SU-DHL-6 (cell line): ENCODE data around the gene VWA5A.

Experiments used
- H2AFZ ChIP-seq: fragments of 200-600 bp; sonication (generic); 2 replicates; pipeline ENCODE4 v1.6.1; 2014; ENCODE audit warnings: low read depth, mild to moderate bottlenecking, moderate library complexity, mixed read lengths, antibody characterized with exemption, low read length; ENCODE audit not compliant: severe bottlenecking
- H3F3A ChIP-seq: fragments of 200-600 bp; shearing (Covaris generic); 2 replicates; pipeline ENCODE4 v1.6.0; 2016; ENCODE audit warnings: antibody characterized with exemption, mild to moderate bottlenecking; ENCODE audit not compliant: insufficient read depth
- H3K27ac ChIP-seq: fragments of 200-600 bp; sonication (generic); 2 replicates; pipeline ENCODE4 v1.5.1; 2016; ENCODE audit warnings: low read depth, mild to moderate bottlenecking, low read length, moderate library complexity, mixed read lengths
- H3K27me3 ChIP-seq: fragments of 200-600 bp; sonication (generic), shearing (Covaris generic); 2 replicates; pipeline ENCODE4 v1.6.0; 2014; ENCODE audit warnings: mild to moderate bottlenecking, low read length
- H3K36me3 ChIP-seq: fragments of 200-600 bp; sonication (generic); 2 replicates; pipeline ENCODE4 v1.6.1; 2014; ENCODE audit warnings: mild to moderate bottlenecking, low read length, mixed read lengths
- H3K4me2 ChIP-seq: fragments of 300-600, 200-600 bp; shearing (Covaris generic), sonication (generic); 2 replicates; pipeline ENCODE4 v1.6.0; 2014; ENCODE audit warnings: low read length, low read depth, mild to moderate bottlenecking; ENCODE audit not compliant: poor library complexity, severe bottlenecking
- H3K4me3 ChIP-seq: fragments of 200-600 bp; sonication (generic); 2 replicates; pipeline ENCODE4 v1.5.1; 2014; ENCODE audit warnings: antibody characterized with exemption, low read length, mild to moderate bottlenecking, mixed read lengths; ENCODE audit not compliant: insufficient read depth, poor library complexity, severe bottlenecking
- H3K79me2 ChIP-seq: fragments of 200-600 bp; sonication (generic); 2 replicates; pipeline ENCODE4 v1.6.1; 2014; ENCODE audit warnings: mild to moderate bottlenecking, low read length, moderate library complexity; ENCODE audit not compliant: insufficient read depth
- H3K9ac ChIP-seq: fragments of 200-600 bp; sonication (generic); 2 replicates; pipeline ENCODE4 v1.7.0; 2014; ENCODE audit warnings: mild to moderate bottlenecking, low read length
- H3K9me2 ChIP-seq: fragments of 200-600 bp; sonication (generic); replicated peaks from 2 replicates; pipeline ENCODE4 v1.6.1; 2014; ENCODE audit warnings: low read length; ENCODE audit not compliant: insufficient read depth
- H3K9me3 ChIP-seq: fragments of 200-600 bp; sonication (generic); 2 replicates; pipeline ENCODE4 v1.6.1; 2014; ENCODE audit warnings: low read length, mixed read lengths; ENCODE audit not compliant: insufficient read depth
- H4K20me1 ChIP-seq: fragments of 200-600 bp; sonication (generic); 2 replicates; pipeline ENCODE4 v1.6.1; 2014; ENCODE audit warnings: low read depth, mild to moderate bottlenecking, antibody characterized with exemption, low read length, moderate library complexity, mixed read lengths
- EZH2phosphoT487 ChIP-seq: fragments of 200-600 bp; sonication (generic), shearing (Covaris generic); conservative IDR thresholded peaks from 2 replicates; pipeline ENCODE4 v1.6.1; 2018; ENCODE audit warnings: mild to moderate bottlenecking, antibody characterized with exemption, low read length, moderate library complexity, mixed read lengths
- TF ChIP-seq, protein P1 (sequence below): fragments of 200-600 bp; sonication (generic); IDR thresholded peaks from one replicate; pipeline ENCODE4 v1.5.1; 2017; ENCODE audit warnings: antibody characterized with exemption, mild to moderate bottlenecking, low read length, moderate library complexity; ENCODE audit not compliant: insufficient read depth, poor library complexity, severe bottlenecking

The VWA5A gene, protein sequence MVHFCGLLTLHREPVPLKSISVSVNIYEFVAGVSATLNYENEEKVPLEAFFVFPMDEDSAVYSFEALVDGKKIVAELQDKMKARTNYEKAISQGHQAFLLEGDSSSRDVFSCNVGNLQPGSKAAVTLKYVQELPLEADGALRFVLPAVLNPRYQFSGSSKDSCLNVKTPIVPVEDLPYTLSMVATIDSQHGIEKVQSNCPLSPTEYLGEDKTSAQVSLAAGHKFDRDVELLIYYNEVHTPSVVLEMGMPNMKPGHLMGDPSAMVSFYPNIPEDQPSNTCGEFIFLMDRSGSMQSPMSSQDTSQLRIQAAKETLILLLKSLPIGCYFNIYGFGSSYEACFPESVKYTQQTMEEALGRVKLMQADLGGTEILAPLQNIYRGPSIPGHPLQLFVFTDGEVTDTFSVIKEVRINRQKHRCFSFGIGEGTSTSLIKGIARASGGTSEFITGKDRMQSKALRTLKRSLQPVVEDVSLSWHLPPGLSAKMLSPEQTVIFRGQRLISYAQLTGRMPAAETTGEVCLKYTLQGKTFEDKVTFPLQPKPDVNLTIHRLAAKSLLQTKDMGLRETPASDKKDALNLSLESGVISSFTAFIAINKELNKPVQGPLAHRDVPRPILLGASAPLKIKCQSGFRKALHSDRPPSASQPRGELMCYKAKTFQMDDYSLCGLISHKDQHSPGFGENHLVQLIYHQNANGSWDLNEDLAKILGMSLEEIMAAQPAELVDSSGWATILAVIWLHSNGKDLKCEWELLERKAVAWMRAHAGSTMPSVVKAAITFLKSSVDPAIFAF

DNA sequence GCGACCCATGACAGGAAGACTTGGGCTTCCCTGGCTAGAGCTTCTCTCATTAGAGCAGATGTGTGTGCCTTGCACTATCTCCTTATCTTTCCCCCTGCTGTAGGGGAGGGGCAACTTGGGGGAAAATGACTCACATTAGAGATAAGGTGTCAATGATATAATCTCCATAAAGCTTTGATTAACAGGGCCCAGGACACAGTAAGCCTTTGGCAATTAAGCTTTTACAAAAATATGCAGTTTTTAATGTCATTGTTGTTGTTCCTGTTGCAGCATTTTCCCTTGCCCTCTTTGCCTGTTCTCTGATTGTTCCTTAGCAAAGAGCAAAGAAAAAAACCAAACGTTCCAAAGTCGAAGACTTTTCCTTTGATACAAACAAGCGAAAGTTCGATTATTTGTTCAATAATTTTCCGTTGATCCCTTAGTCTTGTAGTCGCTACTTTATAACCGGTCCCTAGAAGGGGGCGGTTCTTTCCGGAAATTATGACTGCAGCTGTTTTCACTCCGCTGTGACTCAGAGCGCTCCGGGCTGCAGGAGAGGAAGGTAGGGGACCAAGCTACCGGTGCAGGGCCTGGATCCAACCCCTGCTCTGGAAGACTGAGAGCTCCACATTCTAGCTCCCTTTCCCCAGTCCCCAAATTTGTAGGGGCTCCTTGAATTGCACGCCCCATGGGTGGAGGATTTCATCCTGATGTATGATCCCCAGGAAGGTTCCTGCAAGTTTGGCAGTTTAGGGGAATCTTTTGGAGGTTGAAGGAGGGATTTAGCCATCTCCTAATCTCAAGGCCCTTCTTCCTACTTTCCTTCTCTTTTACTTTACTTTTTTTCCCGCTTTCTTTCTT, at the start of gene VWA5A:
VWA5A (plus strand) TSS at position 509 of the 840 bp plus-strand sequence. CDS start 2,062 bp downstream, outside the sequence.
- H3K9me2 ChIP-seq = no peaks in the 10 kb centered on the region
- no peak within 1 kb of the TSS for H3K4me3 ChIP-seq
- no peaks in the 10 kb centered on the region for H3K36me3 ChIP-seq
- H4K20me1 ChIP-seq = no peaks in the 10 kb centered on the region
- H3K27me3 ChIP-seq = no peaks in the 10 kb centered on the region
- no peaks in the 10 kb centered on the region for H3F3A ChIP-seq
- H3K9ac ChIP-seq = no peak within 1 kb of the TSS
- no peak within 1 kb of the TSS for H2AFZ ChIP-seq
- no peaks in the 10 kb centered on the region for H3K9me3 ChIP-seq
- TF ChIP-seq EZH2phosphoT487 = no peak
- no peak within 1 kb of the TSS for H3K27ac ChIP-seq
- H3K4me2 ChIP-seq = no peak within 1 kb of the TSS
- H3K79me2 ChIP-seq = no peaks in the 10 kb centered on the region

DNA sequence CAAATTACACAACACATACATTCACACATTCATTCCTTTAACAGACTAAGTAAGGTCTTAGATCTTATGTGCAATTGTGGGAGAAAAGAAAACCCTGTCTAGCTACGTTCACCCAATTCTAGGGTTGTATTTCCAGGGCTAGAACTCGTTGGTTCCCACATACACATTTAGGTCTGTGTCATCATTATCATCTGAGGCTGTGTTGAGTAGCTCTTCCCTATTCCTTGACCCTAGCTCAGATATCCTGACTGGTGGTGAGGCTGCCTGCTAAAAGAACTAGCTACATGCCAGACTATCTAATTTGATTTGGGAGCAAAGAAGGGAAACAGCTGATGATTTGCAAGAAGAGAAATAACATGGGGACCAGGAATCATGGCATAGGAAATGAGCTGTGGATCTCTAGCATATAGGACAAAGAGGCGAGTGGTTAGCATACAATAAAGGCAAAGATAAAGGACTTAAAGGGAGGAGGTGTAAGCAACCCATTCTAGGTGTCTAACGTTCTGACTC, 46.6 kb upstream of the VWA5A start:
- H3K9ac ChIP-seq = no peak overlapping the region
- H3F3A ChIP-seq = no peaks in the 10 kb centered on the region
- no peak overlapping the region for H2AFZ ChIP-seq
- H3K27me3 ChIP-seq = no peaks in the 10 kb centered on the region
- no peaks in the 10 kb centered on the region for H4K20me1 ChIP-seq
- H3K36me3 ChIP-seq = no peaks in the 10 kb centered on the region
- TF ChIP-seq EZH2phosphoT487 = no peak
- TF ChIP-seq, protein P1, sequence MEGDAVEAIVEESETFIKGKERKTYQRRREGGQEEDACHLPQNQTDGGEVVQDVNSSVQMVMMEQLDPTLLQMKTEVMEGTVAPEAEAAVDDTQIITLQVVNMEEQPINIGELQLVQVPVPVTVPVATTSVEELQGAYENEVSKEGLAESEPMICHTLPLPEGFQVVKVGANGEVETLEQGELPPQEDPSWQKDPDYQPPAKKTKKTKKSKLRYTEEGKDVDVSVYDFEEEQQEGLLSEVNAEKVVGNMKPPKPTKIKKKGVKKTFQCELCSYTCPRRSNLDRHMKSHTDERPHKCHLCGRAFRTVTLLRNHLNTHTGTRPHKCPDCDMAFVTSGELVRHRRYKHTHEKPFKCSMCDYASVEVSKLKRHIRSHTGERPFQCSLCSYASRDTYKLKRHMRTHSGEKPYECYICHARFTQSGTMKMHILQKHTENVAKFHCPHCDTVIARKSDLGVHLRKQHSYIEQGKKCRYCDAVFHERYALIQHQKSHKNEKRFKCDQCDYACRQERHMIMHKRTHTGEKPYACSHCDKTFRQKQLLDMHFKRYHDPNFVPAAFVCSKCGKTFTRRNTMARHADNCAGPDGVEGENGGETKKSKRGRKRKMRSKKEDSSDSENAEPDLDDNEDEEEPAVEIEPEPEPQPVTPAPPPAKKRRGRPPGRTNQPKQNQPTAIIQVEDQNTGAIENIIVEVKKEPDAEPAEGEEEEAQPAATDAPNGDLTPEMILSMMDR = no peak
- no peak overlapping the region for H3K4me3 ChIP-seq
- no peaks in the 10 kb centered on the region for H3K9me3 ChIP-seq
- no peaks in the 10 kb centered on the region for H3K79me2 ChIP-seq
- H3K9me2 ChIP-seq = no peaks in the 10 kb centered on the region
- H3K4me2 ChIP-seq = no peak overlapping the region
- H3K27ac ChIP-seq = no peak overlapping the region

DNA sequence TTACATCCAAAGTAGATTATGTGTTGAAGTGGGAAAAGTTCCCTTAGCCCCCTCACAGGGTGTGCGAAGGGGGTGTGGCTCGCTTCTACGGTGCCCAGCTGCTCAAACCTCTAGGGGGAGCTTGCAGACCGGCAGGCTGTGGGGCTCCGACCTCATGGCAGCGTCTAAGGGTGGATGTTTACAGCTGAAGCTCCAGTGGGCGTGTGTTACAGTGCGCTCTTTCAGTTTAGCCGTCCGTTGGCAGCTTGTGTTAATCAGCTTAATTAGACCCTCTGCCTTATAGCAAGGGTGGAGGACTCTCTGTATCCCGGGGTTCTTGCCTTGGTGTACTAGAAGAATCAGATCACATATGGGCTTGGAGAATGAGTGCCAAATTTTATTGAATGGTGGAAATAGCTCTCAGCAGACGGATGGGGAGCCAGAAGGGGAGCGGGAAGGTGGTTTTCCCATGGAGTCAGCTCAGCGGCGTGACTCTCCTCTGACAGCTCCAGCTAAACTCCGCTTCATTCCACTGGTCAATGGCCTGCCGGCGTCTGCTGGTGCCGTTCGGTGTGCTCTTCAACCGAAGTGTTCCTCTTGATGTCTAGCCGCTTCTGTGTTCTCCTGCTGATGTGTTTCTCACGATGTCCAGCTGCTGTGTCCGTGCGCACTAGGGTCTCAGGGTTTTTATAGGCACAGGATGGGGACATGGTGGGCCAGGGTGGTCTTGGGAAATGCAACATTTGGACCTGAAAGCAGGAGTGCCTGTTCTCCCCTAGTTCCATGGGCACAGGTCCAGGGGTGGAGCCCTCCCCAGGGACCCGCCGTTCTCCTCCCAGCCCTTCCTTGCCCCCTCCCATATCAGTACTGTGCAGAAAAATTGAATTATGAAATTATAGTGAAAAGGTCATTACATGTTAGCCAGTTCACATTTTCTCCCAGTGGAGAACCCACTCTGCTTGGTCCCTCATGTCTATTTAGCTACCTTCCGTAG, 45.5 kb upstream of the VWA5A start:
- Histone ChIP-seq H3K9me3 (no peaks in the 10 kb centered on the region), H3K4me3 (no peak overlapping the region), H3K79me2 (no peaks in the 10 kb centered on the region), H3K4me2 (peak overlapping the region; percentile 21), H3K27ac (no peak overlapping the region), H3K36me3 (no peaks in the 10 kb centered on the region), H3K9ac (no peak overlapping the region), H3K27me3 (no peaks in the 10 kb centered on the region), H3K9me2 (no peaks in the 10 kb centered on the region), H4K20me1 (no peaks in the 10 kb centered on the region), H3F3A (no peaks in the 10 kb centered on the region), H2AFZ (no peak overlapping the region)
- no peak for TF ChIP-seq EZH2phosphoT487
- TF ChIP-seq, protein P1 = peak; percentile 60
